Esophagus muscularis mucosa (tissue), 2 donors: ENCODE measurements around the gene RNF146.

Experiments used
- POLR2A ChIP-seq: fragments of 450-650 bp; IDR thresholded peaks from one replicate; pipeline ENCODE4 v1.6.1; 2017; ENCODE audit warnings: antibody characterized with exemption, moderate library complexity, mild to moderate bottlenecking, low read depth
- POLR2AphosphoS5 ChIP-seq, 2 donors: sonication (generic); formaldehyde crosslinking; IDR thresholded peaks; one replicate each; pipeline ENCODE4 v1.6.1; 2017; ENCODE audit warnings: antibody characterized with exemption in 2 of 2

- TF ChIP-seq POLR2AphosphoS5 (IDR thresholded peaks at IDR 0.05) (no peak), POLR2A (no peak)
These were observed 45.5 kb upstream of the RNF146 start for GRCh38 chr6:127221201-127221600.
